H1 (cell line): ENCODE measurements around the gene CH25H. TPM values are rescaled to one million over a fixed set of nuclear protein-coding genes. Genes with fewer than 3 reads are reported as not detected.

ENCODE experiments used
- CTCF ChIA-PET: fragments of 300-600 bp; sonication (Branson Sonifier 250); formaldehyde crosslinking; loops from one replicate; lab custom pipeline; 2021; ENCODE audit not compliant: partially characterized antibody; lab: Charles Lee
- POLR2A ChIA-PET: fragments of 300-600 bp; sonication (Branson Sonifier 250); formaldehyde crosslinking; loops from one replicate; lab custom pipeline; 2021; ENCODE audit warnings: inconsistent platforms; ENCODE audit not compliant: partially characterized antibody; lab: Charles Lee
- DNase-seq, 2 experiments: peaks; one replicate each; pipeline versions ENCODE4 v3.0.0 to v3.0.0-alpha.2; 2010 to 2022; ENCODE audit warnings: low spot score in 2 of 2, low read depth in 1 of 2, mixed read lengths in 1 of 2
- FAIRE-seq: peaks from 2 replicates; lab custom pipeline; 2011; peaks lifted over from hg19 to GRCh38; lab: Jason Lieb, UNC
- H2AFZ ChIP-seq: 2 replicates; pipeline ENCODE4 v1.8.1; 2012; ENCODE audit warnings: low read length, inconsistent platforms
- H2AK5ac ChIP-seq: 2 replicates; pipeline ENCODE4 v1.6.1; 2013; ENCODE audit warnings: low read depth, low read length
- H2BK120ac ChIP-seq: replicated peaks from 2 replicates; pipeline ENCODE3; 2013; ENCODE audit warnings: low read depth, low read length, inconsistent platforms
- H2BK12ac ChIP-seq: 2 replicates; pipeline ENCODE4 v1.6.1; 2013; ENCODE audit warnings: low read depth, low read length
- H2BK15ac ChIP-seq: 2 replicates; pipeline ENCODE4 v1.6.1; 2013; ENCODE audit warnings: low read length
- H2BK20ac ChIP-seq: 2 replicates; pipeline ENCODE4 v1.6.1; 2013; ENCODE audit warnings: low read length
- H2BK5ac ChIP-seq: 2 replicates; pipeline ENCODE4 v1.6.1; 2013; ENCODE audit warnings: low read depth, low read length
- H3K14ac ChIP-seq: 2 replicates; pipeline ENCODE4 v1.6.1; 2013; ENCODE audit warnings: inconsistent platforms; ENCODE audit not compliant: insufficient read length
- H3K18ac ChIP-seq: 2 replicates; pipeline ENCODE4 v1.6.1; 2013; ENCODE audit warnings: low read length; ENCODE audit errors: extremely low read depth
- H3K23ac ChIP-seq: 2 replicates; pipeline ENCODE4 v1.6.1; 2013; ENCODE audit warnings: inconsistent platforms; ENCODE audit not compliant: insufficient read length
- H3K23me2 ChIP-seq: 2 replicates; pipeline ENCODE4 v1.6.1; 2013; ENCODE audit warnings: low read depth, low read length
- H3K27ac ChIP-seq: 2 replicates; pipeline ENCODE4 v1.6.1; 2011; ENCODE audit warnings: low read depth, low read length, inconsistent platforms
- H3K27me3 ChIP-seq, 4 experiments: replicated peaks in 1 of 4; 1 replicate in 1 of 4; 2 replicates in 3 of 4; pipeline versions ENCODE4 v1.6.1 to v1.8.1; 2011 to 2013; ENCODE audit warnings: low read length in 3 of 4, mild to moderate bottlenecking in 3 of 4, inconsistent platforms in 2 of 4, mixed read lengths in 2 of 4, moderate library complexity in 1 of 4; ENCODE audit not compliant: control insufficient read depth in 3 of 4, insufficient read depth in 3 of 4; ENCODE audit errors: extremely low read depth in 1 of 4
- H3K36me3 ChIP-seq, 4 experiments: 2 replicates each; pipeline versions ENCODE4 v1.6.1 to v1.8.1; 2011 to 2013; ENCODE audit warnings: mild to moderate bottlenecking in 4 of 4, low read length in 3 of 4, moderate library complexity in 2 of 4, control low read depth in 1 of 4, inconsistent platforms in 1 of 4; ENCODE audit not compliant: insufficient read depth in 4 of 4, control insufficient read depth in 2 of 4
- H3K4ac ChIP-seq: replicated peaks from 2 replicates; pipeline ENCODE3; 2013; ENCODE audit warnings: low read length, low read depth, mixed read lengths, inconsistent platforms; ENCODE audit not compliant: insufficient read length
- H3K4me1 ChIP-seq, 4 experiments: replicated peaks in 1 of 4; 1 replicate in 1 of 4; 2 replicates in 3 of 4; pipeline versions ENCODE4 v1.6.1 to v1.8.1; 2011 to 2013; ENCODE audit warnings: low read length in 3 of 4, inconsistent platforms in 2 of 4, mixed read lengths in 1 of 4; ENCODE audit not compliant: insufficient read depth in 4 of 4, control insufficient read depth in 3 of 4
- H3K4me2 ChIP-seq, 2 experiments: 2 replicates each; pipeline versions ENCODE4 v1.6.1 to v1.8.1; 2011 to 2013; ENCODE audit warnings: low read depth in 2 of 2, low read length in 2 of 2, control low read depth in 1 of 2, inconsistent platforms in 1 of 2, mild to moderate bottlenecking in 1 of 2; ENCODE audit not compliant: insufficient read depth in 1 of 2
- H3K4me3 ChIP-seq, 4 experiments: fragments of 200-600, 300-600 bp in 1 of 4; sonication (generic), shearing (Covaris generic), sonication (Bioruptor Twin) in 1 of 4; 2 replicates each; pipeline versions ENCODE4 v1.5.1 to v1.8.1; 2011 to 2016; ENCODE audit warnings: low read length in 4 of 4, low read depth in 3 of 4, control low read depth in 2 of 4, inconsistent platforms in 2 of 4, mild to moderate bottlenecking in 2 of 4, mixed read lengths in 1 of 4, moderate library complexity in 1 of 4; ENCODE audit not compliant: insufficient read depth in 2 of 4; ENCODE audit errors: extremely low read depth in 1 of 4
- H3K56ac ChIP-seq: replicated peaks from 2 replicates; pipeline ENCODE3; 2013; ENCODE audit warnings: low read depth, mild to moderate bottlenecking, mixed read lengths, low read length, inconsistent platforms; ENCODE audit not compliant: insufficient read length
- H3K79me1 ChIP-seq: 2 replicates; pipeline ENCODE4 v1.6.1; 2013; ENCODE audit warnings: low read depth, low read length, control low read depth
- H3K79me2 ChIP-seq, 2 experiments: 2 replicates each; pipeline versions ENCODE4 v1.6.1 to v1.8.1; 2012 to 2013; ENCODE audit warnings: low read length in 2 of 2, mild to moderate bottlenecking in 2 of 2, inconsistent platforms in 1 of 2; ENCODE audit not compliant: insufficient read depth in 2 of 2, control insufficient read depth in 1 of 2
- H3K9ac ChIP-seq, 4 experiments: replicated peaks in 1 of 4; 1 replicate in 1 of 4; 2 replicates in 3 of 4; pipeline versions ENCODE4 v1.6.1 to v1.8.1; 2011 to 2013; ENCODE audit warnings: low read depth in 3 of 4, low read length in 3 of 4, control low read depth in 2 of 4, mild to moderate bottlenecking in 2 of 4, moderate library complexity in 2 of 4, inconsistent platforms in 1 of 4; ENCODE audit errors: extremely low read depth in 1 of 4
- H3K9me3 ChIP-seq, 2 experiments: 2 replicates each; pipeline versions ENCODE4 v1.6.1 to v1.8.1; 2012 to 2013; ENCODE audit warnings: mild to moderate bottlenecking in 2 of 2, moderate library complexity in 2 of 2, control low read depth in 1 of 2, inconsistent platforms in 1 of 2, low read depth in 1 of 2, low read length in 1 of 2, mixed read lengths in 1 of 2; ENCODE audit not compliant: insufficient read depth in 2 of 2
- H4K20me1 ChIP-seq, 2 experiments: replicated peaks in 1 of 2; 2 replicates each; pipeline versions ENCODE3 to v1.8.1; 2011 to 2013; ENCODE audit warnings: inconsistent platforms in 2 of 2, low read length in 2 of 2, mild to moderate bottlenecking in 1 of 2; ENCODE audit not compliant: insufficient read depth in 2 of 2, control insufficient read depth in 1 of 2
- H4K5ac ChIP-seq: 2 replicates; pipeline ENCODE4 v1.6.1; 2013; ENCODE audit warnings: low read length, low read depth, mixed read lengths, inconsistent platforms; ENCODE audit not compliant: insufficient read length
- H4K8ac ChIP-seq: 2 replicates; pipeline ENCODE4 v1.8.0; 2013; ENCODE audit warnings: mild to moderate bottlenecking, moderate library complexity, low read length, inconsistent platforms; ENCODE audit not compliant: insufficient read depth; ENCODE audit errors: extremely low read depth
- H4K91ac ChIP-seq: replicated peaks from 2 replicates; pipeline ENCODE3; 2013; ENCODE audit warnings: low read length, mixed read lengths, inconsistent platforms; ENCODE audit not compliant: insufficient read length
- ASH2L ChIP-seq: fragments of 200-600, 300-600 bp; sonication (generic); IDR thresholded peaks from one replicate; pipeline ENCODE4 v1.7.1; 2017; ENCODE audit warnings: low read length
- BACH1 ChIP-seq: IDR thresholded peaks from 2 replicates; pipeline ENCODE4 v1.6.1; 2012; ENCODE audit warnings: low read length, improper control_type of control experiment
- CBX5 ChIP-seq: fragments of 300-800, 300-1000 bp; sonication (generic); IDR thresholded peaks from 2 replicates; pipeline ENCODE4 v1.7.1; 2016; ENCODE audit warnings: antibody characterized with exemption, low read length, low read depth
- CHD1 ChIP-seq: IDR thresholded peaks from 2 replicates; pipeline ENCODE4 v1.6.1; 2012; ENCODE audit warnings: low read depth, low read length, improper control_type of control experiment
- EZH2 ChIP-seq: fragments of 200-600 bp; sonication (generic); IDR thresholded peaks from 2 replicates; pipeline ENCODE4 v1.7.1; 2012; ENCODE audit warnings: low read depth, mild to moderate bottlenecking, moderate library complexity, low read length, inconsistent platforms; ENCODE audit not compliant: severe bottlenecking
- HDAC2 ChIP-seq, 2 experiments: fragments of 300-600 bp in 1 of 2; sonication (generic) in 1 of 2; IDR thresholded peaks; 2 replicates each; pipeline ENCODE4 v1.6.1; 2011 to 2012; ENCODE audit warnings: low read depth in 2 of 2, low read length in 2 of 2, mild to moderate bottlenecking in 2 of 2, moderate library complexity in 2 of 2, borderline replicate concordance in 1 of 2, inconsistent platforms in 1 of 2
- SIN3A ChIP-seq, 2 experiments: IDR thresholded peaks in 1 of 2; conservative IDR thresholded peaks in 1 of 2; 2 replicates each; pipeline ENCODE4 v1.6.1; 2011 to 2012; ENCODE audit warnings: low read length in 2 of 2, improper control_type of control experiment in 1 of 2, low read depth in 1 of 2, mild to moderate bottlenecking in 1 of 2
- SIRT6 ChIP-seq: IDR thresholded peaks from one replicate; pipeline ENCODE4 v1.7.1; 2012; ENCODE audit warnings: low read length, inconsistent platforms
- SUZ12 ChIP-seq: fragments of 200-600 bp; sonication (generic); IDR thresholded peaks from 2 replicates; pipeline ENCODE4 v1.6.1; 2012; ENCODE audit warnings: mild to moderate bottlenecking, inconsistent platforms, low read length, moderate library complexity, mixed read lengths
- WGBS, 2 experiments: shearing (Covaris generic) in 1 of 2; methylation state at CpG; one replicate each; pipeline versions ENCODE4 v1.1.6 to v1.1.7; 2013 to 2015; ENCODE audit warnings: low lambda C conversion rate in 2 of 2, mixed read lengths in 2 of 2, inconsistent platforms in 1 of 2, low coverage in 1 of 2, missing lambda C conversion rate in 1 of 2; ENCODE audit not compliant: insufficient replicate concordance in 2 of 2, insufficient coverage in 1 of 2, insufficient read length in 1 of 2; ENCODE audit errors: extremely low coverage in 1 of 2, missing lambda C conversion rate in 1 of 2; 5-methylcytosine and 5-hydroxymethylcytosine counted together
- polyA plus RNA-seq, 7 experiments: library from polyadenylated mRNA; depleted of rRNA in 3 of 7; stranded (reverse) in 5 of 7; unstranded in 2 of 7; fragments of >200 nt in 5 of 7; fragments of 200-250 nt in 2 of 7; gene quantifications; 1 replicate in 5 of 7; 2 replicates in 1 of 7; 4 replicates in 1 of 7; pipeline versions ENCODE4 v1.2.1 to v1.2.3, GENCODE V29; 2011 to 2013; ENCODE audit warnings: missing spikeins in 2 of 7, mixed read lengths in 2 of 7
- total RNA-seq: library from RNA; stranded (reverse); fragmentation: NEBNext Ultra II Directional; extraction: Animal tissue kit (Norgen Biotek cat#: 25700); gene quantifications from 2 replicates; pipeline ENCODE4 v1.2.1, GENCODE V29; 2021
- TF ChIP-seq, protein P1 (sequence below): IDR thresholded peaks from 2 replicates; pipeline ENCODE4 v1.6.1; 2011; ENCODE audit warnings: low read length, improper control_type of control experiment

Gene CH25H
- total and polyA plus RNA-seq, 2 of the 8 experiments (the other 6 are each of a cell fraction or from before 2014, with no cell fraction given) = 0.56 to 1.3 TPM

DNA sequence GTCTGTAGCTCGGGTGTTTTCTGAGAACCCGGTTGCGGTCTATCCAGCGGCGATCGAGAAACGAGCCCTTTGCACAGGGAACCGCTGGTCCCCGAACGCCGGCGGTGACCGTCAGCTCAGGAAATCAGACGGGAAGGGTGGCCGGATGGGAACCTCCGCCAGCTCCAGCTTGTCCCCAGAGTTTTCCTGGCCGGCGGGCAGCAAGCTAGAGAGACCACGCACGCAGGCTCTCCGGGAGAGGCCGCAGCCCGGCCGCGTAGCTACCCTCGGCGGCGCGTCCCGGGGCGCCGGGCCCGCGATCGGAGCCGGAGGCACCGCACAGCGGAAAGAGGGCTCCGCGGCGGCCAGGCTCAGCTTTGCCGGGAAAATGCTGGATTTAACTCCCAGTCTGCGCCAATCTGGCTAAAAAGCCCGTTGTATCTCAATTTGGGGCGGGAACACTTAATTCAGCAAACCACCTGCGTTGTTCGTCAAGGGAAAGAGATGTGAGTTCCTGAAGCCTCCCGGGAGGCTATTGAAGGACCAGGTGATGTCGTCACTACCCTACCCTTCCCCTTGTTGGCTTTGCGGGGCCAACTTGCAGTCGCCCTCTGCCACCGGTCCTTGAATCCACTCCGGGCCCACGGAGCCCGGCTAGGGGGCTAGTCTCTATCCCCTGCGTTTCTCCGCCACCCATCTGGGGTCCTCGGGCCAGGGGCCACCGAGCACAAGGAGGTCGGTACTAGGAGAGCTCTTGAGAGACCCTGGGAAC lies 859 bp upstream of the CH25H start:
- Histone ChIP-seq H4K5ac (no peak overlapping the region), H3K9me3 (no peaks in the 10 kb centered on the region), H2BK20ac (no peak overlapping the region), H2BK120ac (no peak overlapping the region), H3K79me2 (no peaks in the 10 kb centered on the region), H3K4me1 (peaks cover 0 to 16% (median 9%) of the 10 kb centered on the region in 4 experiments; a peak in 6 of 7 replicates), H3K27me3 (peaks cover 9 to 46% (median 37%) of the 10 kb centered on the region in 4 experiments), H3K79me1 (no peaks in the 10 kb centered on the region), H3K36me3 (no peaks in the 10 kb centered on the region), H3K56ac (no peak overlapping the region), H3K23ac (no peak overlapping the region), H2BK15ac (no peak overlapping the region), H2AK5ac (no peak overlapping the region), H2AFZ (peak overlapping the region; percentile 76), H3K4me2 (peak overlapping the region; percentile 90 to 96), H2BK5ac (no peak overlapping the region), H3K18ac (0 out of 2 replicates have a peak overlapping the region, but pooled peaks have one; percentile 4), H4K20me1 (no peaks in the 10 kb centered on the region), H3K14ac (no peak overlapping the region), H3K23me2 (peaks cover 15% of the 10 kb centered on the region), H2BK12ac (no peak overlapping the region), H3K27ac (no peak overlapping the region), H3K4ac (no peak overlapping the region), H3K4me3 (peak overlapping the region; percentile 47 to 65 (median 52)), H4K91ac (no peak overlapping the region), H4K8ac (no peak overlapping the region), H3K9ac (peak overlapping the region; percentile 1 to 36 (median 13); a peak in 4 of 7 replicates)
- CTCF ChIA-PET = interaction anchor here (0.6 to 9.3 kb wide), 18 partner anchors 8 to 398 kb away, joined by 3 to 67 read pairs (median 4); no protein-coding TSS in a partner anchor
- DNase-seq (peak in 1 of 2 experiments; percentile 74), FAIRE-seq (no peak)
- 4% methylated on average over 53 of the region's 60 CpGs; no CpG with 5 or more reads in 1 of the 2 experiments for WGBS, 2 experiments
- POLR2A ChIA-PET = interaction anchor here (1.3 kb wide), 1 partner anchor 273 kb away, joined by 3 read pairs; no protein-coding TSS in a partner anchor
- TF ChIP-seq, protein P1, sequence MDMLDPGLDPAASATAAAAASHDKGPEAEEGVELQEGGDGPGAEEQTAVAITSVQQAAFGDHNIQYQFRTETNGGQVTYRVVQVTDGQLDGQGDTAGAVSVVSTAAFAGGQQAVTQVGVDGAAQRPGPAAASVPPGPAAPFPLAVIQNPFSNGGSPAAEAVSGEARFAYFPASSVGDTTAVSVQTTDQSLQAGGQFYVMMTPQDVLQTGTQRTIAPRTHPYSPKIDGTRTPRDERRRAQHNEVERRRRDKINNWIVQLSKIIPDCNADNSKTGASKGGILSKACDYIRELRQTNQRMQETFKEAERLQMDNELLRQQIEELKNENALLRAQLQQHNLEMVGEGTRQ = no peak
- TF ChIP-seq ASH2L (peak; percentile 81), SUZ12 (peak; percentile 85), SIN3A (conservative IDR thresholded peaks at IDR 0.05 in 1 of 2, IDR thresholded peaks at IDR 0.05 in 1 of 2; ENCODE audit: low read depth in 1 of 2, low read length in 2 of 2) (peak in 1 of 2 experiments; percentile 42; a peak in 1 of 4 replicates), CBX5 (no peak), HDAC2 (IDR thresholded peaks at IDR 0.05; ENCODE audit: borderline replicate concordance in 1 of 2, low read depth in 2 of 2, low read length in 2 of 2) (peak in 1 of 2 experiments; percentile 52; a peak in 1 of 4 replicates), CHD1 (no peak), EZH2 (peak; percentile 78), SIRT6 (no peak), BACH1 (no peak)
